Neutrophil (primary cell): Measurements from ENCODE around the gene MEF2C.

Experiments used
- H3K27ac ChIP-seq: fragments of 200-600 bp; sonication (generic); 2 replicates; pipeline ENCODE4 v1.5.1; 2016; ENCODE audit warnings: mild to moderate bottlenecking, moderate library complexity
- H3K27me3 ChIP-seq: fragments of 200-600 bp; sonication (generic); 2 replicates; pipeline ENCODE4 v1.6.0; 2016; ENCODE audit warnings: mild to moderate bottlenecking
- H3K36me3 ChIP-seq: fragments of 200-600 bp; sonication (generic); 2 replicates; pipeline ENCODE4 v1.5.1; 2017
- H3K4me1 ChIP-seq, 2 experiments: fragments of 200-600 bp in 1 of 2; sonication (generic) in 1 of 2; 1 replicate in 1 of 2; 2 replicates in 1 of 2; pipeline versions ENCODE4 v1.5.1 to v1.6.1; 2013 to 2016; ENCODE audit warnings: low read depth in 1 of 2, low read length in 1 of 2, mild to moderate bottlenecking in 1 of 2, moderate library complexity in 1 of 2; ENCODE audit not compliant: control insufficient read depth in 1 of 2, insufficient read depth in 1 of 2
- H3K4me3 ChIP-seq, 2 experiments: fragments of 200-600 bp in 1 of 2; sonication (generic) in 1 of 2; 1 replicate in 1 of 2; 2 replicates in 1 of 2; pipeline ENCODE4 v1.5.1; 2013 to 2016; ENCODE audit warnings: low read depth in 1 of 2, low read length in 1 of 2, mild to moderate bottlenecking in 1 of 2, moderate library complexity in 1 of 2
- H3K9me3 ChIP-seq: fragments of 200-600 bp; sonication (generic); 2 replicates; pipeline ENCODE4 v1.5.1; 2016
- TF ChIP-seq, protein P1 (sequence below): fragments of 200-600 bp; sonication (generic); IDR thresholded peaks from 2 replicates; pipeline ENCODE4 v1.5.1; 2016; ENCODE audit warnings: antibody characterized with exemption

MEF2C gene

GRCh38 chr5:88889189-88890069 is 6.4 kb upstream of the MEF2C start:
- Histone ChIP-seq H3K4me1 (peaks cover 14 to 22% of the 10 kb centered on the region in 2 experiments), H3K27ac (no peak overlapping the region), H3K36me3 (no peaks in the 10 kb centered on the region), H3K9me3 (no peaks in the 10 kb centered on the region), H3K4me3 (peak overlapping the region; percentile 64 to 77), H3K27me3 (peaks cover 62% of the 10 kb centered on the region)
- TF ChIP-seq, protein P1, sequence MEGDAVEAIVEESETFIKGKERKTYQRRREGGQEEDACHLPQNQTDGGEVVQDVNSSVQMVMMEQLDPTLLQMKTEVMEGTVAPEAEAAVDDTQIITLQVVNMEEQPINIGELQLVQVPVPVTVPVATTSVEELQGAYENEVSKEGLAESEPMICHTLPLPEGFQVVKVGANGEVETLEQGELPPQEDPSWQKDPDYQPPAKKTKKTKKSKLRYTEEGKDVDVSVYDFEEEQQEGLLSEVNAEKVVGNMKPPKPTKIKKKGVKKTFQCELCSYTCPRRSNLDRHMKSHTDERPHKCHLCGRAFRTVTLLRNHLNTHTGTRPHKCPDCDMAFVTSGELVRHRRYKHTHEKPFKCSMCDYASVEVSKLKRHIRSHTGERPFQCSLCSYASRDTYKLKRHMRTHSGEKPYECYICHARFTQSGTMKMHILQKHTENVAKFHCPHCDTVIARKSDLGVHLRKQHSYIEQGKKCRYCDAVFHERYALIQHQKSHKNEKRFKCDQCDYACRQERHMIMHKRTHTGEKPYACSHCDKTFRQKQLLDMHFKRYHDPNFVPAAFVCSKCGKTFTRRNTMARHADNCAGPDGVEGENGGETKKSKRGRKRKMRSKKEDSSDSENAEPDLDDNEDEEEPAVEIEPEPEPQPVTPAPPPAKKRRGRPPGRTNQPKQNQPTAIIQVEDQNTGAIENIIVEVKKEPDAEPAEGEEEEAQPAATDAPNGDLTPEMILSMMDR, result no peak

- H3K4me1 ChIP-seq, result peaks cover 20 to 25% of the 10 kb centered on the region in 2 experiments
- H3K36me3 ChIP-seq, result no peaks in the 10 kb centered on the region
- H3K9me3 ChIP-seq, result no peaks in the 10 kb centered on the region
- TF ChIP-seq, protein P1, result no peak
- peak overlapping the region; percentile 64 to 77 for H3K4me3 ChIP-seq
- H3K27ac ChIP-seq, result no peak overlapping the region
- peaks cover 64% of the 10 kb centered on the region for H3K27me3 ChIP-seq
These were observed 5.8 kb upstream of the MEF2C start for GRCh38 chr5:88888848-88889188.

DNA sequence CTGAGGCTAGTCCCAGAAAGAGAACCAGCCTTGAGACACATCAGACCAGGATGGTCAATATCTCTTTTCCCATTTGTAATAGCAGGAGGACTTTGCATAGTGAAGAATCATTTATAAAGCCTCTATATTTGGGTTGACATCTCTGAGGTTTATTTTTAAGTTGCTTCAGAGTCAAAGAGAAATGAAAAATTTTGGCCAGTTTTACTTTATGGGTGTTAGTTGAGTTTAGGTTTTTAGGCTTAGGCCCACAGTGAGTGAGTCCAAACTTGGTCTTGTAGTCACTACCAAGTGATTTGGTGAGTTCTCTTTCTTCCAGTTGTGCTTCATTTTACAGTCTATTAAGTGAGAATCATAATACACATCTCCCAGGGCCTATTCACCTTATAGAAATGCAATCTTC is 5.3 kb upstream of the MEF2C start:
- H3K36me3 ChIP-seq, result no peaks in the 10 kb centered on the region
- peaks cover 24 to 25% of the 10 kb centered on the region in 2 experiments for H3K4me1 ChIP-seq
- H3K4me3 ChIP-seq, result no peak overlapping the region
- H3K9me3 ChIP-seq, result no peaks in the 10 kb centered on the region
- TF ChIP-seq, protein P1, result no peak
- peaks cover 64% of the 10 kb centered on the region for H3K27me3 ChIP-seq
- no peak overlapping the region for H3K27ac ChIP-seq

GRCh38 chr5:88887342-88887741 is 4.4 kb upstream of the MEF2C start:
- TF ChIP-seq, protein P1, result no peak
- peaks cover 71% of the 10 kb centered on the region for H3K27me3 ChIP-seq
- no peaks in the 10 kb centered on the region for H3K36me3 ChIP-seq
- H3K9me3 ChIP-seq, result no peaks in the 10 kb centered on the region
- H3K4me1 ChIP-seq, result peaks cover 31% of the 10 kb centered on the region in 2 experiments
- no peak overlapping the region for H3K27ac ChIP-seq
- no peak overlapping the region for H3K4me3 ChIP-seq

DNA sequence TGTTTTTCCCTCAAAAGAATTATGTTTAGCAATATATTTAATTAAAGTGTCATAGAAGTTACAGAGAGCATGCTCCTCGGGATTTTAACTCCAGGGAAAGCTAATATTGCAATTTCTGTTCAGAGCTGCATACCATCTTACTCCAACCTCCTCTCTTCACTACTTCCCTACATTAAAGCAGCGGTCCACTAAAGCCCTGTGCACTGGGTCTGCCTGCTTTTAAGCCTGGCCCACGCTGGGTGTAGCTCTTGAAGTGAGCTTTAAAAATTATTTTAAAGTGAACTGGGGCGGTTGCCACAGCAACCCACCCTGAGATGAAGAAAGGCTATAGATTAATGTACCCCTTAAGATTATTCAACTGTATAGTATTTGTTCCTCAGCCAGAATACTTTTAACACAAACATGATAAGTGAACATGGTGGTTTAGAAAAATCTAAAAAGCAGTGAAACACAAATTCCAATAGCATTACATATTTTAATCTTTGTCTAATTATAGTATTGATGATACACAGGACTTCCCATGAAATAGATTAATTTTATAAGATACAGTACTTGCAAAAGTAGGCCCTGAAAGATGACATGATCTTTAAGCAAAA is 3.9 kb upstream of the MEF2C start:
- H3K4me3 ChIP-seq, result no peak overlapping the region
- TF ChIP-seq, protein P1, result no peak
- H3K27me3 ChIP-seq, result peaks cover 76% of the 10 kb centered on the region
- H3K4me1 ChIP-seq, result peaks cover 35 to 36% of the 10 kb centered on the region in 2 experiments
- no peak overlapping the region for H3K27ac ChIP-seq
- no peaks in the 10 kb centered on the region for H3K9me3 ChIP-seq
- H3K36me3 ChIP-seq, result no peaks in the 10 kb centered on the region
